KBM-7 (cell line): ENCODE data around the gene NOTUM.

Experiments used
- DNase-seq: peaks from one replicate; pipeline ENCODE4 v3.0.0-alpha.2; 2015
- in situ Hi-C: fragments of 300-500 bp; cut with MboI; formaldehyde crosslinking; loops from 2 replicates; pipeline ENCODE4 v1.14.3; 2020; ENCODE audit warnings: low sequenced_read_pairs, low pct_unique_long_range_greater_than_20kb, mixed read lengths

Gene NOTUM

GRCh38 chr17:81980707-81981343 is 19.8 kb upstream of the NOTUM start:
- in situ Hi-C loops, result no loop called here
- peak; percentile 62 for DNase-seq

- in situ Hi-C loops, result no loop called here
- no peak for DNase-seq
Measured at GRCh38 chr17:81980122-81980521, 19.1 kb upstream of the NOTUM start.

- DNase-seq, result no peak
- in situ Hi-C loops, result no loop called here
Measured at GRCh38 chr17:81978524-81979298, 17.7 kb upstream of the NOTUM start.

GRCh38 chr17:81977211-81977808 is 16.3 kb upstream of the NOTUM start, which contains the start of gene ASPSCR1:
TSS of gene ASPSCR1 (plus strand) at chr17:81977629. CDS start at chr17:81977647, 18 bp downstream.
- peak; percentile 84 for DNase-seq
- in situ Hi-C loops, result no loop called here

- DNase-seq, result peak; percentile 35
- in situ Hi-C loops, result no loop called here
Measured at GRCh38 chr17:81976332-81977210, 15.6 kb upstream of the NOTUM start.

- in situ Hi-C loops, result no loop called here
- no peak for DNase-seq
Measured at GRCh38 chr17:81973432-81973831, 12.4 kb upstream of the NOTUM start.

GRCh38 chr17:81968850-81969812 is 8.1 kb upstream of the NOTUM start:
- in situ Hi-C loops, result no loop called here
- no peak for DNase-seq

- in situ Hi-C loops, result no loop called here
- no peak for DNase-seq
Measured at GRCh38 chr17:81968396-81968745, 7.4 kb upstream of the NOTUM start.

- in situ Hi-C loops, result no loop called here
- peak; percentile 25 for DNase-seq
Measured at GRCh38 chr17:81967533-81968395, 6.8 kb upstream of the NOTUM start.

GRCh38 chr17:81967244-81967532 is 6.2 kb upstream of the NOTUM start:
- in situ Hi-C loops, result no loop called here
- no peak for DNase-seq

- in situ Hi-C loops, result no loop called here
- peak; percentile 66 for DNase-seq
Measured at GRCh38 chr17:81966343-81967243, 5.6 kb upstream of the NOTUM start.

GRCh38 chr17:81964081-81964849 is 3.3 kb upstream of the NOTUM start:
- DNase-seq, result no peak
- in situ Hi-C loops, result no loop called here

GRCh38 chr17:81962499-81963441 is 1.8 kb upstream of the NOTUM start:
- in situ Hi-C loops, result no loop called here
- no peak for DNase-seq

GRCh38 chr17:81961521-81962498 is 823 bp upstream of the NOTUM start:
- in situ Hi-C loops, result no loop called here
- DNase-seq, result no peak
